ENCODE measurements around the gene CCDC30.

Gene CCDC30

DNA sequence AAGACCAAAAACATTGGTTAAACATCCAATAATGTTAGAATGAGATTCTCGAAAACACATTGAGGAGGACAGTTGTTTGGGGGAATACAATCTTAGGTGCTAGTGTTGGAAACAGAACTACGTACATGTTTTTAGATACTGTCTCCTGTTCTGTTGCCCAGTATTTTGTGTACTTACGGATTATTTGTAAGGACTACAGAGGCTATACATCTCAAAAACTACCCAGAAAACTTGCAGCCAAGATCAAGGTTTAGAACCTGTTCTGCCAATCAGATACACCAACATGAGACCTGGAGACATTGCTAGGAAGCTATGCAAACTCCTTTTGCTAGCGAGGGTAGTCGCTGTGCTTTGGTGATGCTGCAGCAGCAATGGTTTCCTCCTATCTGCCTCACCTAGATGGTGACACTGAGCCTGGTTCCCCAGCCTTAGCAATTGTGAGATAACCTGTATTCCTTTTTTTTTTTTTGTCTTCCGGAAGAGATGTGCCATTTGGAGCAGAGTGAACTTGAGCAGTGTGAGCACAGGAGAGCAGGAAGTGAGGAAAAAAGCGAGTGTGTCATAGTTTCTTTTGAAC lies 240.9 kb downstream of the CCDC30 start:
- 94 to 95% methylated on average over 7 of the region's 7 CpGs for WGBS, 2 experiments
- peaks cover 69% of the 10 kb centered on the region for H3K36me3 ChIP-seq (ENCODE audit: control insufficient read depth, insufficient read depth, low read length)
- H3K9me3 ChIP-seq (ENCODE audit: control insufficient read depth, low read length) = no peaks in the 10 kb centered on the region
- H3K27ac ChIP-seq (ENCODE audit: insufficient read depth, low read depth, low read length, poor library complexity, severe bottlenecking) = no peak overlapping the region
- no peaks in the 10 kb centered on the region for H3K27me3 ChIP-seq (ENCODE audit: control insufficient read depth, insufficient read depth, low read length, poor library complexity, severe bottlenecking)
- H3K4me3 ChIP-seq (ENCODE audit: insufficient read depth, low read depth, low read length) = no peak overlapping the region
- no peaks in the 10 kb centered on the region for H3K4me1 ChIP-seq (ENCODE audit: control insufficient read depth, insufficient read depth, low read length)

Data from ectodermal cell (in vitro differentiated cells).